Measurements from ENCODE around the gene RESP18.
"Not testable (repeated sequence)": the region's sequence is repeated elsewhere in the genome, so short reads cannot be mapped to it uniquely, and the experiment has no call there.

Gene RESP18

DNA sequence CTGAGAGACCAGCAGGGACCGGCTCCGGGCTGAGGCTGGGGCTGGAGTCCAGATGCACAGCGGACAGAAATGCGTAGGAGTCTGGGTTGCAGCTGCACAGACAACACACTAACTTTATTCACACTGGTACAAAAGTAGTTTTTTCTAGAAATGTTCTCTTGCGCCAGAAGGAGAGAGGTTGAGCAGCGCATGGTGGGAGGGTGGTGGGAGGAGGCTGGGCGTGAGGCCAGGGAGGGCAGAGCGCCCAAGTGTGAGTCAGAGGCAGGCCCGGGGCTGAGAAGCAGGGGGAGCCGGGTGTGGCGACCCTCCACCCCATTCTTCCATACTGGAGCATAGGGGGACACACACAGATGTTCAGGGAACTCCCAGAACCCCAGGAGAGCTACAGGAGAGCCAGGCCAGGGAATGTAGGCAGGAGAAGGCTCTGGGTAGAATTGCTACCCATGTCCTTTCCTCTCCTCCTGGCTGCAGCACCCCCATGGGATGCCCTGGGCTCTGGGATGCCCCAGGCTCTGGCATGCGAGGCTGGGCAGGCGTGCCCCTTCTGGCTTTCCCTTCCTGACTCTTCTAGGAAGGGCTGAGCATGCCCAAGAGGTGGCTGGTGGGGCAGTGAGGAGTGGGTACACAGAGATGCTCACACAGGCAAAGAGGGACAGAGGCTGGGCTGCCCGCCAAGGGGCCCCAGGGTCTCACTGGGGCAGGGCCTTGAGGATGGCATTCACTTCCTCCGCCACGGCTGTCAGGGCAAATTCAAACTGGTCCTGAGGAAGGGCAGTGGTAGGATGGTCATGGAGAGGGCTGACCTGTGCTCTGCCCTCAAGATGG, 42.8 kb downstream of the RESP18 start:
- H3K36me3 Mint-ChIP-seq, result peaks cover 13% of the 10 kb centered on the region
- no peak overlapping the region for H3K27ac Mint-ChIP-seq
- DNase-seq (ENCODE audit: low spot score in 2 of 2) (no peak), ATAC-seq (no peak)
- no peaks in the 10 kb centered on the region for H3K9me3 Mint-ChIP-seq
- H3K4me3 Mint-ChIP-seq, result no peak overlapping the region
- peaks cover 25% of the 10 kb centered on the region for H3K4me1 Mint-ChIP-seq

DNA sequence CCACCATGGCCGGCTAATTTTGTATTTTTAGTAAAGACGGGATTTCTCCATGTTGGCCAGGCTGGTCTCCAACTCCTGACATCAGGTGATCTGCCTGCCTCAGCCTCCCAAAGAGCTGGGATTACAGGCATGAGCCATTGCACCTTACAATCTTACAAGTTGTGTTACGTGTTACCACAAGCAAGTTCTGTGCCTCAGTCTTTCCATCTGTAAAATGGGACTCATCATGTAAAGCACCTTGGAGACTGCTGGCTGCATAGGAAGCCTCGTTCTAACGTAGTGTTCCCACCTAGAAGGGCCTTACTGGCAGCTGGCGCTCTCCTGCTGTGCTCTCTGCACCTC, 43.4 kb downstream of the RESP18 start:
- H3K9me3 Mint-ChIP-seq, result no peaks in the 10 kb centered on the region
- DNase-seq (ENCODE audit: low spot score in 2 of 2) (no peak), ATAC-seq (no peak)
- H3K36me3 Mint-ChIP-seq, result peaks cover 19% of the 10 kb centered on the region
- H3K27ac Mint-ChIP-seq, result no peak overlapping the region
- peaks cover 20% of the 10 kb centered on the region for H3K4me1 Mint-ChIP-seq
- no peak overlapping the region for H3K4me3 Mint-ChIP-seq

DNA sequence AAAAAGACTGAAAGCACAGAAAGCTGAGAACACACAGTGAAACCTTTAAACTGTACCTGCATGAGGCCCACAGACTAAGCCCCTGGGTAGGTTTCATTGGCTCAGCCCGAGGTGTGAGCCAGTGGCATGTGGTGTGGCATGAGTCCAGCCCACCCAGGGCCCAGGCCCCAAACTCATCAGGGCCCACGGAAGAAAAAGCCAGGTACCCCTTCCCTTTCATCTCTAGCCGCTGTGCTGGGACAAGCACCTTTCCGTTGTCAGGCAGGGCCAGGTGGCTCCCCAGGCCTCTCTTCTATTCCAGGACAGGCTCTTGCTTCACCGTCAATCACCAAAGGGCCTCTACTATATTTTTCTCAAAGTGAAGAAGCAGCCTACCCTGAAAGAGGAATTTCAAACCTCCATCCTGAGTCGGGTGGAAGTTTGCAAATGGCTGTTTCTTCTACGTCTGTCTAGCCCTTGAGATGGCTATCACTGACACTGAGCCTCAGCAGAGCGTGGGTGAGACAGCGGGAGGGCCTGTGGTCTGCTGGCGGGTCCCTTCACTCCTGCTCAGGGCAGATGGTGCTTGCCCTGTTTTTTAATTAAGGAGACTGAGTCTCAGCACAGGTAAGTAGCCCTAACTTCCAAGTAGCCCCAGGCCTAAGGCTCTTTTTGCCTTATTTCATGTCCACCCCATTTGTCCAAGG, 44.8 kb downstream of the RESP18 start:
- Mint-ChIP-seq H3K9me3 (no peaks in the 10 kb centered on the region), H3K27ac (peak overlapping the region; percentile 64), H3K4me1 (peaks cover 28% of the 10 kb centered on the region), H3K4me3 (no peak overlapping the region), H3K36me3 (peaks cover 33% of the 10 kb centered on the region)
- DNase-seq (ENCODE audit: low spot score in 2 of 2) (no peak), ATAC-seq (no peak)

DNA sequence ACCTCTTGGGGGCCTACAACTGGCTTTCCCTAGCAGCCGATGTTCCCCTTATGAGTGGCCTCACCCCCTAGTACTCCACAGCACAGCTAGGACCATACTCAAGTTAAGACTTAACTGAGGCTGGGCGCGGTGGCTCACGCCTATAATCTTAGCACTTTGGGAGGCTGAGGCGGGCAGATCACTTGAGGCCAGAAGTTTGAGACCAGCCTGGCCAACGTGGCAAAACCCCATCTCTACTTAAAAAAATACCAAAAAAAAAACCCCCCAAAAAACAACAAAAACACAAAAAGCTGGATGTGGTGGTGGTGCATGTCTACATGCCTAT, 45.5 kb downstream of the RESP18 start:
- Mint-ChIP-seq H3K4me1 (peaks cover 30% of the 10 kb centered on the region), H3K27ac (peak overlapping the region; percentile 64), H3K36me3 (peaks cover 40% of the 10 kb centered on the region)
- DNase-seq (ENCODE audit: low spot score in 2 of 2); H3K4me3 Mint-ChIP-seq; H3K9me3 Mint-ChIP-seq; ATAC-seq: not testable (repeated sequence)

DNA sequence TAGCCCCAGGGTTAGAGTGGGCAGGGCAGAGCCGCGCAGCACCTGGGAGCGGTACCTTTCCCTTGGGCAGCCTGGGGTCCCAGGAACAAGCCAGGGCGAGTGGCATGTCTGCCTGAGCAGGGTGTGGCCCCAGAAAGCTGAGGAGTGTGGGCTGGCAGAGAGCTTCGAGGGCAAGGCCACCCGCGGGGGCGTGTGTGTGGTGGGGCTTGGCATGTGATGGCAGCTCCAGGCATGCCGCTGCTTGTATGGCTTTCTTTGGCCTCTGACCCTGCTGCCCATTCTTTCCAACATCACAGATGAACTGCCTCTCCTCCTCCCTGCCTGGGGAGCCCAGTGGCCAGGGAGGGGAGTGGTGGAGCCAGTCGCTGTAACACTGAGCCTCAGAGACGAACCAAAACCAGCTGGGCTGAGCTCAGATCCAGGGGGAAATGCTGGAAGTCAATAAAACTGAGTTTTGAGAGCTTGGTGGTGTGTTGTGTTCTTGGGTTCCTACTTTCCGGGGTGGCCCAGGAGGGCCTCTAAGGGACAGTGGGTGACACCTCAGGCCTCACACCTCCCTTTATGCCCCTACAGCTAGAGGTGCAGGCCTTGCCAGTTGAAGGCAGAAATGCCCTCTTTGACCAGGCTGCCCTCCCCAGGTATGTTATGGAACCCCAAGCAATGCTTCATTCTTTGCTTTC, 46.0 kb downstream of the RESP18 start:
- Mint-ChIP-seq H3K36me3 (peaks cover 45% of the 10 kb centered on the region), H3K9me3 (no peaks in the 10 kb centered on the region), H3K4me1 (peaks cover 31% of the 10 kb centered on the region), H3K4me3 (no peak overlapping the region), H3K27ac (peak overlapping the region; percentile 81)
- no peak for DNase-seq (ENCODE audit: low spot score in 2 of 2)
- no peak for ATAC-seq

DNA sequence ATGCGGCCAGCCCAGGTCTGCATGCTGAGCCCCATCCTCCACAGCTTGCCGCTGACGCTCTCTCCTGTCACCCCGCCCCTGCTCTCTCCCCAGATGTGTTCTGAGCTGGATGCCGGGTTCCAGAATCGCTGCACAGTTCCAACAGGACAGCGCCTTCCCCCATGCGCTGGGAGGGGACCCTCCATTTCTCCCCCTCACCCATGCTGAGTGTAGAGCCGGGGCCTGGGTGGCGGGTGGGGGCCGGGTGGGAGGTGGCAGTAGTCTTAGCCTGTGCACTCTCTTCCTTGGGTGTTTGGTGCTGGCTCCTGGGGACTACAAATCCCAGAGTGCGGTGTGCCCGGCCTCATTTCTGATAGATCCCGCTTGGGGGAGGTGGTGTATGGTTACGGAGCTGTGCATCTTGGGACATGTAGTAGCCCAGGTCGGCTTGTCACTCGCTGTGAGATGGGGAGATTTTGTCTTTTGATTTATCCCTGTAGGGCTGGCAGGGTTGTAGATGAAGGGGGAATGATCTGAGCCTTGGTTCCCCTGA, 46.6 kb downstream of the RESP18 start:
- peaks cover 38% of the 10 kb centered on the region for H3K4me1 Mint-ChIP-seq
- no peaks in the 10 kb centered on the region for H3K9me3 Mint-ChIP-seq
- ATAC-seq (no peak), DNase-seq (ENCODE audit: low spot score in 2 of 2) (no peak)
- H3K36me3 Mint-ChIP-seq, result peaks cover 51% of the 10 kb centered on the region
- H3K4me3 Mint-ChIP-seq, result no peak overlapping the region
- peak overlapping the region; percentile 81 for H3K27ac Mint-ChIP-seq

DNA sequence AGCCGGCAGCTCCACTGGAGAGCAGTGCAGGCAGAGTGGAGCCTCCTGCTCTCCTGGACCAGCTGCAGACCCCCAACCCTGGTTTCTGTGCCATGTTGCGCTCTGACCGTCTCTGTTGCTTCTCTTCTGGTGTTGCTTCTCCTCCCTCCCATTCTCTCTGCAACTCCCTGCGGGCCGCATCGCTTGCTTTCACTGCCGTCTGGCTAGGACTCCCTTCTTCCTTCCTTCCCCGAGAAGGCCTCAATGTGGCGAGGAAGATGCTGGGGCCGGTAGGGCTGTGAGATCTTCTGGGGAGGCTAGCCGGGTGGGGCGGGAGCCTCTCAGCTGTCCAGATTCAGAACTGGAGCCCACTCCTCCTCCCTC, 47.2 kb downstream of the RESP18 start:
- Mint-ChIP-seq H3K4me1 (peaks cover 44% of the 10 kb centered on the region), H3K27ac (peak overlapping the region; percentile 81), H3K4me3 (no peak overlapping the region), H3K9me3 (no peaks in the 10 kb centered on the region), H3K36me3 (peaks cover 57% of the 10 kb centered on the region)
- DNase-seq (ENCODE audit: low spot score in 2 of 2), result no peak
- no peak for ATAC-seq

DNA sequence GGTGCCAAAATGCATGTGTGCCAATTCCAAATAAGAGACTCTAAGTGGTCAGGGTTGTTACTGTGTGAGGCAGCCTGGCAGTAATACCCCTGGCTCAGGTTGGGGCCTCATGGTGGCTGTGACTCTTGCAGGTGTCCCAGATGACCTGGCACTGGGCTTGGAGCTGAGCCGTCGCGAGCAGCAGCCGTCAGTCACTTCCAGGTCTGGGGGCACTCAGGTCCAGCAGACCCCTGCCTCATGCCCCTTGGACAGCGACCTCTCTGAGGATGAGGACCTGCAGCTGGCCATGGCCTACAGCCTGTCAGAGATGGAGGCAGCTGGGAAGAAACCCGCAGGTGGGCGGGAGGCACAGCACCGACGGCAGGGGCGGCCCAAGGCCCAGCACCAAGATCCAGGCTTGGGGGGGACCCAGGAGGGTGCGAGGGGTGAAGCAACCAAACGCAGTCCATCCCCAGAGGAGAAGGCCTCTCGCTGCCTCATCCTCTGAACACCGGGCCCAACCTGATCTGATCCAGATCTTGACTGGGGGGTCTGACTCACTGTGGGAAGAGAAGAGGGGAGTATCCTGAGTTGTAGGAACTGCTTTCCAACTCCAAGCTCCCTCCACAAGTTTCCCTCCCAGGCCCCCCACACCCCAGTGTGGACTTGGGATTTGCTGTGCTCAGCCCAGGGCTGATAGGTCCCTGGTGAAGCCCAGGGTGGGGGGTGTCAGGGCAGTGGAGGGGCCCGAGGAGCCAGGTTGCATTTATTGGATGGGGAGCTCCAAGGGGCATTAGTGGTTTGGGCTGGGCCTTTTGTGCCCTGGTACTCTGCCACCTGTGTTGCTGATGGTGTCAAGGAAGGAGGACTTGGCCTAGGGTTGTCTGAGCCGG, 47.8 kb downstream of the RESP18 start:
- H3K36me3 Mint-ChIP-seq, result peaks cover 63% of the 10 kb centered on the region
- no peak overlapping the region for H3K4me3 Mint-ChIP-seq
- DNase-seq (ENCODE audit: low spot score in 2 of 2) (no peak), ATAC-seq (no peak)
- H3K9me3 Mint-ChIP-seq, result no peaks in the 10 kb centered on the region
- H3K4me1 Mint-ChIP-seq, result peaks cover 50% of the 10 kb centered on the region
- peak overlapping the region; percentile 81 for H3K27ac Mint-ChIP-seq

DNA sequence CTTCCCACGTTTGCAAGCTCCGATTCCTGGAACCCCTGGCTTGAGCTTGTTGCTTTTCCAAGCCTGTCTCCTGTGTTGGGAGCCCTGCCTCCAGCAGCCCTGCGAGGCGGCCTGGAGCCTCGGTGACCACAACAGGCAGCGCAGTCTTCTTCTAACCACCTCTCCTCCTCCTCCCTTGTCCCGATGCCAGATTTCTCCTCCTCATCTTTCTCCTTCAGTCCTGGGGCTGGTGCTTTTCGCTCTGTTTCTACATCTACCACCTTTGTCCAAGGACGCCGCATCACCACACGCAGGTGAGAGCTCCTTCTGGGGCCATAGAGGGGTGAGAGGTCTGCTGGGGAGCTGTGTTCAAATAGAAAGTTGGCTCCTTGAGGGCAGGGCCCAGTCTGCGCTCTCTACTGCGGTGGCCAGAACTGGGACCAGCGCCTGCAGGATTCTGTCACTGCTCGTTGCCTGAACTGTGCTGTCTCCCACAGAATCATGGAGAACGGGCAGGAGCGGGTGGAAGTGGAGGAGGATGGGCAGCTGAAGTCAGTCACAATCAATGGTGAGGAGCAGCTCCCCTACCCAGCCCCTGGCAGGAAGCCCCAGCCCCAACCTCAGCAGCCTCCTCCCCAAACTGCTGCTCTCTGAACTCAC, 49.5 kb downstream of the RESP18 start:
- DNase-seq (ENCODE audit: low spot score in 2 of 2), result no peak
- Mint-ChIP-seq H3K36me3 (peaks cover 67% of the 10 kb centered on the region), H3K9me3 (no peaks in the 10 kb centered on the region), H3K4me3 (no peak overlapping the region), H3K4me1 (peaks cover 62% of the 10 kb centered on the region), H3K27ac (peak overlapping the region; percentile 81)
- no peak for ATAC-seq

DNA sequence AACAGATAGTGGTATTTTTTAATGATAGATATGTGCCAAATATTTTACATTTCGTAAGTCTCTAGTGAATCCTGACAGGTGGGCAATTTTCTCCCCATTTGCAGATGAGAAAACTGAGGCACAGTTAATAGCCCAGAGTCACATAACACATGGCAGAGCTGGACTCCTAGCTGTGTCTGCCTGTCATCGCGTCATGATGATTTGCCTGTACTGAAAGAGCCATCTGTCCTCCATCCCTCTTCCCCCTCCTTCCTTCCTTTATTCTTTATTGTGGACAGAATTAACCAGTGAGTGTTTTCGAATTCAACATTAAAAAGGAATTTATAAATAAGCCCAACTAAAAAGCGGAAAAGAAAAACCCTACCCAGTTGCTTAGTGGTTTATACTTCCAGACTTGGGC, 50.2 kb downstream of the RESP18 start:
- DNase-seq (ENCODE audit: low spot score in 2 of 2), result no peak
- ATAC-seq, result no peak
- peak overlapping the region; percentile 81 for H3K27ac Mint-ChIP-seq
- peaks cover 69% of the 10 kb centered on the region for H3K4me1 Mint-ChIP-seq
- no peak overlapping the region for H3K4me3 Mint-ChIP-seq
- peaks cover 67% of the 10 kb centered on the region for H3K36me3 Mint-ChIP-seq
- H3K9me3 Mint-ChIP-seq, result no peaks in the 10 kb centered on the region

DNA sequence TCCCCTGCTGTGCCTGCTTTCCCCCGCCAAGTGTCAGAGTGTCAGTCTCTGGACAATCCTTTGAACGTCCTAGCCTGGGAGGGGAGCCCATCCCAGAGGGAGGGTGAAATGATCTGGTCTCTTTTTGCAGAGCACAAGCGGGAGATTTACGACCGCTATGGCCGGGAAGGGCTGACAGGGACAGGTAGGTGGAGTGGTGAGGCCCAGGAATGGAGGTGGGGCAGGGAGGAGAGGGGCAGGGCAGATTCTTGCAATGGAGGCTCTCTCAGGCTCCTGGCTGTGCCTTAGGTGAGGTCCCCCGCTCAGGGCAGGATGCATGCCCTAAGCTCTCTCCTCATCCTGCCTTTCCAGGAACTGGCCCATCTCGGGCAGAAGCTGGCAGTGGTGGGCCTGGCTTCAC, 51.0 kb downstream of the RESP18 start:
- Mint-ChIP-seq H3K27ac (peak overlapping the region; percentile 97), H3K9me3 (no peaks in the 10 kb centered on the region), H3K4me1 (peaks cover 70% of the 10 kb centered on the region), H3K36me3 (peaks cover 67% of the 10 kb centered on the region), H3K4me3 (peak overlapping the region; percentile 90)
- DNase-seq (ENCODE audit: low spot score in 2 of 2) (no peak), ATAC-seq (no peak)

DNA sequence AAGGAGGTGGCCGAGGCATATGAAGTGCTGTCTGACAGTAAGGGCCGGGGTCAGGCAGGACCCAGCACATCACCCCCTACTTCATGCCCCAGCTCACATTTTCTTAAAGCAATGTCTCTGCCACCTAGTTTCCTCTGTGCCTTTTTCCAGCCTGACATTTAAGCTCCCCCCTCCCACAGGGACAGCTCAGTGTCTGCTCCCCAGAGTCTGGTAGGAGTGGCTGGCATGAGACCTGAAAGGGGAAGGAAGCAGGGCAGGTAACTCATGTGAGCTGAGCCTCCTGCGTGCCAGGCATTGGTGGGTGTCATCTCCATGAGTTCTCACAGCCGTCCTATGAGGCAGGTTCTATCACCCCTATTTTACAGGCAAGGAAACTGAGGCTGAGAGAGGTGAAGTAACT, 51.9 kb downstream of the RESP18 start:
- H3K4me3 Mint-ChIP-seq, result peak overlapping the region; percentile 90
- H3K27ac Mint-ChIP-seq, result peak overlapping the region; percentile 97
- H3K4me1 Mint-ChIP-seq, result peaks cover 62% of the 10 kb centered on the region
- H3K9me3 Mint-ChIP-seq, result no peaks in the 10 kb centered on the region
- no peak for DNase-seq (ENCODE audit: low spot score in 2 of 2)
- no peak for ATAC-seq
- H3K36me3 Mint-ChIP-seq, result peaks cover 63% of the 10 kb centered on the region

DNA sequence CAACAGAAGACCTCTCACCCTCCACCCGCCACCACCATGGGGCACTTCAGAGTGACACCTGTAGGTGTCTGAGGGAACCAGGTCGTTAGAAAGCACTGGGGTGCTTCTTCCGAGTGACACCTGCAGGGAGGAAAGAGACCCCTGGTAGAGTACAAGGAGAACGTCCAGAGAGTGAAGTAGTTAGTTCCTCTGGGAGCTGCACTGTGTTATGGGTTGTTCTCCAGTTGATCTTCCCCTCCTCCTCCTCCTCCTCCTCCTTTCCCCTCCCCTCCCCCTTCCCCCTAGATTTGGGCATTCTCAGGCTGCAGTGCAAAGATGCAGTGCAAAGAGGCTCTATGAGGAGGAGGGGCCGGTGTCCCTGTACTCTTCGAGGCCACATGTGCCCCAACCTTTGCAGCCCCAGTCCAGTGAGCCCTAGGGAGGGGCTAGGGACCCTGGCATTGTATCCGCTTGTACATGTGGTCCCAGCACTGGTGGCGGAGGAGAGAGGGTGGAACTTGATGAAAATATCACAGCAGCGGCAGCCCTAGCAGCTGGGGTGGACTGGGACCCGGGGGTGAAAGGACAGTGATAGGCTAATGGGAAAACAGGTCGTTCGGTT, 52.5 kb downstream of the RESP18 start:
- Mint-ChIP-seq H3K9me3 (no peaks in the 10 kb centered on the region), H3K27ac (peak overlapping the region; percentile 97), H3K36me3 (peaks cover 56% of the 10 kb centered on the region), H3K4me3 (peak overlapping the region; percentile 90), H3K4me1 (peaks cover 56% of the 10 kb centered on the region)
- ATAC-seq, result no peak
- DNase-seq (ENCODE audit: low spot score in 2 of 2), result no peak

DNA sequence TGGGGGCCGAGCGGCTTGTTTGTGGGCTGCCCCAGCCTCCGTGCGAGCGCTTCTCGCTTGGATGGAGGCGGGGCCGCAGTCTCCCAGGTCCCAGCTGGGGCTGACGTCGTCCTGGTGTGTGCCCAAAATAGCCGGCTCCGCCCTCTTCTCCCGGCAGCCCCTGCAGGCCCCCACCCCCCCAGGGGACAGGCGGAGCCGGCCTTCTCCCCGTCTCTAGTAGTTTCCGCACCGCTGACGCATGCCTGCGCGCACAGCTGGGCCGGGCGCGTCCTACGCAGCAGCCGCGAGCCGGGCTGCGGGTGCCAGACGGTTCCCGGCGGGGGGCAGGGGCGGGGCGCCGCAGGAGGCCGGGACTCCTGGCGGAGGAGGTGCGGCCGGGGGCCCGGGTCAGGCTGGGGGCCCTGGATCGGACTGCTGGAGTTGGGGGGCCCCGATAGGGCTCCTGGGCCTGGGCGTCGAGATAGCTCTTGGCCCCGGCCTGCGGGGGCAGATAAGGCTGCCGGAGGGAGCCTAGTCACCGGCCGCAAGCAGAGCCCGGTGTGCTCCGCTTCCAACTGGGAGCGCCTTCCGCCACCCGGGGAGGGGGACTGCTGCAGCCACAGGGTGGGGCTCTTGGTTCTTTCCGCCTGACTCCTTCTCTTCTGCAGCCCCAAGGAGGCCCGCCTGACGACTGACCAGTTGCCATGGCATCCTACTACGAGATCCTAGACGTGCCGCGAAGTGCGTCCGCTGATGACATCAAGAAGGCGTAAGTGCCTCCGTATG, 53.2 kb downstream of the RESP18 start, which contains the start of gene DNAJB2:
DNAJB2 (plus strand) TSS at position 216 of the 765 bp plus-strand sequence; CDS start at position 684, 468 bp downstream.
- DNase-seq (ENCODE audit: low spot score in 2 of 2) (peak; percentile 95 to 98), ATAC-seq (peak; percentile 92)
- Mint-ChIP-seq H3K9me3 (no peaks in the 10 kb centered on the region), H3K27ac (peak within 1 kb of the TSS; percentile 97), H3K4me1 (peaks cover 56% of the 10 kb centered on the region), H3K4me3 (peak within 1 kb of the TSS; percentile 90), H3K36me3 (peaks cover 50% of the 10 kb centered on the region)
